Endothelial cell of hepatic sinusoid (primary cell): ENCODE data around the gene UBE2V1.
"Not testable (repeated sequence)": the region's sequence is repeated elsewhere in the genome, so short reads cannot be mapped to it uniquely, and the experiment has no call there.

Source experiments
- in situ Hi-C: cut with HindIII; loops from 2 replicates; pipeline ENCODE4 v1.10.0; 2017; ENCODE audit warnings: low sequenced_read_pairs

The UBE2V1 gene

DNA sequence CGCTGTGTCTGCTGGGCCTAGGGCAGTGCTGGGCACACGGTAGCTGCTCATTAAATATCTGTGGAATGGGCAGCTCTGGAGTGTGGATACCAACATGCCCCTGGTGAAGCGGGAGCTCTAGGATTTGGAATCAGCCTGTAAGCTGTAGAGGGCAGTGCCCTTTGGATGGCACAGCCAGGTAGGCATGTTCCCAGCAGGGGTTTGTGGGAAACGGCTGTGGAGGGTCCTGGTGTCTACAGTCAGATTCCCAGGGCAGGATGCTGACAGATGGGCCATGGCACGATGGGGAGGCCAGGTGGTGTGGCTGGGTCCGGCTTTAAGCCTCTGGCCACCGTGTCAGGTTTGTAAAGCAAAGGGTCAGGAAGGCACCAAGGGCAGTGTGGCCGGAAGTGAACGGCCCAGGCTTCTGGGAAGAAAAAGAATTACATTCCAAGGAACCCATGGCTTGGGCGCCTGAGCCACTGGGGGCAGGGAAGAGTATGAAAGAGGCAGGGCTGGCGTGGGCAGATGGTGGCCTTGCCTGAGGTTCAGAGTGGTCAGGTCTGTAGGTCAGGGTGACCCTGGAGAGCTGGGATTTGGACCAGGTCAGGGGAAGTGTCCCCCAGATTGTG lies 44.8 kb downstream of the UBE2V1 start:
- in situ Hi-C loops = no loop called here

DNA sequence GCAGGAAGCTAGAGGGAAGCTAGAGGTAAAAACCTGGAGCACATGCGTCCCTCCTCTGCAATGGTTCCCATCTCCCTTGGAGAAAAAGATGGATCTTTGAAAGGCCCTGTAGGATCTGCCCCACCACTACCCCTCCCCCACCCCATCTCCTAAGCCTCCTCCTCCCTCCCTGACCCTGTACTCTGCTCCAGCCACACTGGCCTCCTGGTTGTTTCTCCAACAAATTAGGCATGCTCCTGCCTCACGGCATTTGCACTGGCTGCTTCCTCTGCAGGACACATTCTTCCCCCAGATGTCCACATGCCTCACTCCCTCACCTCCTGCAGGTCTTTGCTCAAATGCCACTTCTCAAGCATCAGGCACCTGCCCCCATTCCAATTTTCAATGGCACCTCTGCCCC lies 45.5 kb downstream of the UBE2V1 start:
- in situ Hi-C loops = no loop called here

DNA sequence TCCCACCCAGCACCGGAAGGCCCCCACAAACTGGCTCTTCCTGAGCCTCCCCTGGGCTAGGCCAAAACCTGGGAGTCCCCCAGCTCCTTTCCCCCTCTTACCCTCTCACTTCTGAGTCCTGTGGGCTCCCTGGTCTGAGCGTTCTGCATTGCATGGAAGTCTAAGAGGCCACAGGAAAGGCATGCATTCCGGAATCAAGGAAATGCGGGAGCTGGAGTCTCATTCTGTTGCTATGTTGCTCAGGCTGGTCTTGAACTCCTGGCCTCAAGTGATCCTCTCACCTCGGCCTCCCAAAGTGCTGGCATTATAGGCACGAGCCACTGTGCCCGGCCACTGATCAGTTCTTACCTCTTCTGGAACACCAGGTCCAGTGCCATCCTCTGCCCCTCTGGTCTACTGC lies 45.9 kb downstream of the UBE2V1 start:
- in situ Hi-C loops = no loop called here

DNA sequence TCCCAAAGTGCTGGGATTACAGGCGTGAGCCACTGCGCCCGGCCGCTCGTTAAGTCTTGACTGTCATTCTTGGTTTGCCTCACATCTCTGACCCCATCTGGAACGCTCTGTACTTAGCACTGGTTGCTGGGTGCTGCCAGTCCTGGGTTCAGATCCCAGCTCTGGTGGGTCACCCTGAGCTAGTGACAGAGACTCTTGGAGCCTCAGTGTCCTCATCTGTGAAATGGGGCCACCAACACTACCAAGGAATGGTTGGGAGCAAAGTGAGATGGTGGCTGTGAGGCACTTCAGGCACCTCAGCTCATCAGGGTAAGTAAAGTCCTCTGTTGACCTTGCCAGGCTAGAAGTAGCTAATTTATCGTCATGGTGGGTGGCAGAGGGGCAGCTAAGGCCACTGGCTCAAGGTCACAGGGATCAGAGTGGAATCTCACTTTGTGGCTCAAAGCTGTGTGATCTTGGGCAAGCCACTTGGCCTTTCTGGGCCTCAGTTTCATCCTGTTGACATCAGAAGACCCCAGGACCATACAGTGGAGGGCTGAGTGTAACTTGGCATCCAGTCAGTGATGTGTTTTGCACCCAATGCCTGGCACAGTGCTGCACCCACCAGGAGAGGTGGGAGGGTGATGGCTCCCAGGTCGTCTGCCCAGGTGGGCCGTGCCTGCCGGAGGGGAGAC lies 46.7 kb downstream of the UBE2V1 start:
- in situ Hi-C loops = no loop called here

DNA sequence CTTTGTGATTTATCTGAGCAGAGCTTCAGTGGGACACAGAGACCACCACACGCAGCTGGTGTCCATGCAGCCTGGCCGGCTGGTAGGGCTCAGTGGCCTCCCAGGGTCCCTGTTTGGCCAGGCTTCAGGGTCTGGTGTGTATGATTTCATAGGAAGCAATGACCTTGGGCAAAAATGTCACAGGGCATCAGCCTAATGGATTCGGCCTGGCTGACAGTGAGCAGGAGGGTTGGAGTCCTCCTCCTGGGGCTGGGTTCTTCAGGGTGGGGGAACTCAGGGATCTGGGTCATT lies 47.7 kb downstream of the UBE2V1 start:
- in situ Hi-C loops = no loop called here

DNA sequence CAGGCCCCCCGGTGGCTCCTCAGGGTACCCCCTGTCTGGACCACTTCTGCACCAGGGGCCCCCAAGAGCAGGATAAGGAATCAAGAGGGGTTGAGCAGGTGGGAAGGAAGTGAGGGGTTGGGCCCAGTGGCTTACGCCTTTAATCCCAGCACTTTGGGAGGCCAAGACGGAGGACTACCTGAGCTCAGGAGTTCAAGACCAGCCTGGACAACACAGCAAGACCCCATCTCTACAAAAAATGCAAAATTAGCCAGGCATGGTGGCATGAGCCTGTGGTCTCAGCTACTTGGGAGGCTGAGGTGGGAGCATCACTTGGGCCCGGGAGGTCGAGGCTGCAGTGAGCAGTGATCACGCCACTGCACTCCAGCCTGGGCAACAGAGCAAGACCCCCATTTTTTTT lies 49.2 kb downstream of the UBE2V1 start:
- in situ Hi-C loops = not testable (repeated sequence)

DNA sequence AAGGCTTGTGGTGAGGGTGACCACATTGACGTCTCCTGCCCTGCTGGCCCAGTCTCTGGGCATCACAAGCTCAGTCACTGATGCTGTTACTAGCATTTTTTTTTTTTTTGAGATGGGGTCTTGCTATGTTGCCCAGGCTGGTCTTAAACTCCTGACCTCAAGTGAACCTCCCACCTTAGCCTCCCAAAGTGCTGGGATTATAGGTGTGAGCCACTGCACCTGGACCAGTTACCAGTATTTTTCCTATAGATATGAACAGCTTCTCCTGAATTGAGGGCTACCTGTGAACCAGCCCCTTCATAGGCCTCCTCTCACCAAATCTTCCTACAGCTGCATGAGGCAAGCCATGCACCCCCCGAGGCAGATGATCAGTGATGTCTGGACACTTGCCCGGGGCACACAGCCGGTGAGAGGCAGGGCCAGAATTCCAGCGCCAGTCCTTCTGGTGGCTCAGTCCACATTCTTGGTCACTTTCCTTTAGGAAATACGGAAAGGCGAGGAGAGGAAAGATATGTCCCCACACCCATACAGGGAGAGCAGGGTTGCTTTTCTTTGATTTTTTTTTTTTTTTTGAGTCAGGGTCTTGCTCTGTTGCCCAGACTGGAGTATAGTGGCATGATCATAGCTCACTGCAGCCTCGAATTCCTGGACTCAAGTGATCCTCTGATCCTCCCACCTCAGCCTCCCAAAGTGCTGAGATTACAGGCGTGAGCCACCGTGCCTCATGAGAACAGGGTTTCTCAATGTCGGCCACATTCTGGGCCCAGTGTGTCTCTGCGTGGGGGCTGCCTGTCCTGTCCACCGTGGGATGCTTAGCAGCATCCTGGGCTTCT lies 50.7 kb downstream of the UBE2V1 start:
- in situ Hi-C loops = no loop called here

DNA sequence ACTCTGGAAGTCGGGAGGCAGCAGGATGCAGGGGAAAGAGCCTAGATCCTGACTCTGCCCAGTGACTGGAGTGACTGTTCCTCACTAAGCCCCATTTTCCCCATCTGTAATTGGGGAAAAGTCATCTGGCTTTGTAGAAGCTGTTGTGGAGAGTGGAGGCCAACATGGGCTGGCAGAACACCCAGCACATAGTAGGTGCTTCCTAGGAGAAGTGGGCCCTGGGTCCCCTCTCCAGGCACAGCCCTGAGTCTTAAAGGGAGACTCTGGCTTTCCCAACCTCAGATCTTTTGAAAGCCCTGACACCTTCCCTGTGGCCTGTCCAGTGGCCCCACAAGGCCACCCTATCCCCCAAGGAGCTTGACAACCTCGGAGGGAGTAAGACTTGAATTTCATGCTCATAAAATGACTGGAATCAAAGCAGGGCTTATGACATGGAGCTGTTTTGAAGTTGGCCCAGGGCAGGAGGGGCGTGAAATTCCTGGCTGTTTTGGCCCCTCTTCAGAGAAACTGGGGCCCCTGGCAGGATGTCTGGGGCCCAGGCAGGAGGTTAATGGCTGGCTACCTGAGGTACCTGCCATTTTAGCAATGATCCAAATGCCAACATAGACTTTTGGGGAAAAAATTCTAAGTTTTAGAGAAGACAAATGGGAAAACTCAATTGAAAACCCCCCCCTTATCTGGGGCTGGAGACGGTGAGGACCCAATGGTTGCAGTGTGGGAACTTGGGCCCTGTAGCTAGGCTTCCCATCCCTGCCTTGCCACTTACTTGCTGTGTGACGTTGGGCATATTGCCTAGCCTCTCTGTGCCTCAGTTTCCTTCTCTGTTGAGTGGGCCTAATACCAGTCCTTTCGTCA lies 51.6 kb downstream of the UBE2V1 start:
- in situ Hi-C loops = no loop called here

DNA sequence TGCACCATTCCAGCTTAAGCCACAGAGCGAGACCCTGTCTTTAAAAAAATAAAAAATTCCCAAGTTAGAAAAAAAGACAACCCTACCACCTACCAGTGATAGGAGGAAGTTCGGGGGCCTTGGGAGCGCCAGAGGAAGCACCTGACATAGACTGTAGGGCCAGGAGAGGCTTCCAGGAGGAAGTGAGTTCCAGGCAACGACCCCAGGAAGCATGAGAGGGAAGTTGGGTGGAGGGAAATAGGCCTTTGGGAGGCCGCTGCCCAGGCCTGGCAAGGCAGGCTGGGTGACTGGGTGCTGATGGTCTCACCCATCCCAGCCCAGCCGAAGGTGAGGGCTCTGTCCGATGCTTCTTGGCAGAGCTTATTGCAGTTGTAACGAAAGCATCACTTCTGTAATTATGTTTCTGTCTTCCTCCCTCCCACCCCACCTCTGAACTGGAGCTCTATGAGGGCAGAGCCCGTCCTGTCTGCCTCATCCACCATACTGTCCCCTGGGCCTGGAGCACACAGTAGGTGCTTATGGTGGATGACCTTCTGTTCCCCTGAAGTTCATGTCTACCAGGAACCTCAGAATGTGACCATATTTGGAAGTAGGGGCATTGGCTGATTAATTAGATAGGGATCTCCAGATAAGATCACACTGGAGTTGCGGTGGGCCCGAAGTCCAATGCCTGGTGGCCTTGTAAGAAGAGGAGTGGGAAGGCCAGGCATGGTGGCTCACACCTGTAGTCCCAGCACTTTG lies 54.1 kb downstream of the UBE2V1 start:
- in situ Hi-C loops = no loop called here

DNA sequence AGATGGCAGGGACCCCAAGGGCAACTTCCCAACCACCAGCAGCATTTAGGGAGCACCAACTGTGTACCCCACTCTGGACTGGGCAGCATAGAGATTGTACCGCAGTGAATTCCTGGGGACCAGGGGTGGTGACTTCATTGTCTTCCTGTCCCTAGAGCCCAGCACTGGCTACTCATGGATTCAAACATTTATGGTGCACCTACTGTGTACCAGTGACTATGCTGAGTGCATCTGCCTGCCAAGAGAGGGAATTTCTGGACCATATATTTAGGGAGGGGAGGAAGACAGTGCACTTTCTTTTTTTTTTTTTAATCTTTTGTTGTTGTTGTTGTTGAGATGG lies 55.3 kb downstream of the UBE2V1 start:
- in situ Hi-C loops = no loop called here

DNA sequence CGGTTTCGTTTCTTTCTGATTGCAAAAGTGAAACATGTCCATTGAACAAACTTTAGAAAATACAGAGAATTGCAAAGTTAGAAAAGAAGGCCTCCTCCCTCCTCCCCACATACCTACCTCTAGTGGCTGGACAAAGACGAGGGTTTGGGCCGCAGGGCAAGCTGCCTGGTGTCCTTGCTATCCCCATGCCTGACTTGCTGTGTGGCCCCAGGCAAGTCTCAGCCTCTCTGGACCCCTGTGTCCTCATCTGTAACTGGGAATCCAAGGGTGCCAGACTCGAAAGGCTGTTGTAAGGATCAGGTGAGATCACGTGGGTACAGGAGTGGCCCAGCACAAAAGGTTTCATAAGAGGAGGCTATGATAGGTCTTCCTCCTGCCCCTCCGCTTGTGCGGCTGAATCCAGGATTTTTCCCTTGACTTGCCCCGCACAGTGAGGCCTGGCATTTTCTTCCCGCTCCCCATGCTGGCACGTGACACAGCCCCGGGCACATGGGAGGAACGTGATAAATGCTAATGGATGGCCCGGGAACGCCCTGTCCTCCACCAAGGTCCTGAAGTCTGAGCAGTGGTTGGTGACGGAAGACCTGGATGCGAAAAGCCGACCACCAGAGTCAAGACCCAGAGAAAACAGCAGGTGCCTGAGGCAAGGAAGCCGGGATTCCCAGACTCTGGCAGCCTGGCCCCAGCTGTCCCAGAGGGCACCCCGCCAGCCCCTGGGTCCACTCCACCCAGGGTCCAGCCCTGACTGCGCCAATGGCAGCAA lies 55.8 kb downstream of the UBE2V1 start:
- in situ Hi-C loops = no loop called here

DNA sequence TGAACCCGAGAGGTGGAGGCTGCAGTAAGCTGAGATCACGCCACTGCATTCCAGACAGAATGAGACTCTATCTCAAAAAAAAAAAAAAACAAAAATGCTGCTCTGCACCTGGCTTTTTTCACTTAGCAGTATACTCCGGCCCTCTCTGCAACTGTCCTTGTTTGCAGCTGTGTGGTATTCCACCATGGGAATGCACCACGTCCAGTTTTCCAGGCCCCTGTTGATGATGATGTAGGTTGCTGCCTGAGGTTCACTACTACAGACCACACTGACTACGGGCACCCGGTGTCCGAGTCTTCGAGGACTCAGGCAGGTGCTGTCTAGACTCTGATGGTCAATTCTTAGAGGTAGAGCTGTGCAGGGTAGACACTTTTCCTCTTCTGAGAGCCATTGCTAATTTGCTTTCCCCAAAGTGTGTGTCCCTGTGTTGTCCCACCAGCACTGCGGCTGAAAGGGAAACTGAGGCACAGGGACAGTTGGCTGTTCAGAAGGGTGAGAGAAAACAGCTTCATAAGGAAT lies 56.5 kb downstream of the UBE2V1 start:
- in situ Hi-C loops = no loop called here

DNA sequence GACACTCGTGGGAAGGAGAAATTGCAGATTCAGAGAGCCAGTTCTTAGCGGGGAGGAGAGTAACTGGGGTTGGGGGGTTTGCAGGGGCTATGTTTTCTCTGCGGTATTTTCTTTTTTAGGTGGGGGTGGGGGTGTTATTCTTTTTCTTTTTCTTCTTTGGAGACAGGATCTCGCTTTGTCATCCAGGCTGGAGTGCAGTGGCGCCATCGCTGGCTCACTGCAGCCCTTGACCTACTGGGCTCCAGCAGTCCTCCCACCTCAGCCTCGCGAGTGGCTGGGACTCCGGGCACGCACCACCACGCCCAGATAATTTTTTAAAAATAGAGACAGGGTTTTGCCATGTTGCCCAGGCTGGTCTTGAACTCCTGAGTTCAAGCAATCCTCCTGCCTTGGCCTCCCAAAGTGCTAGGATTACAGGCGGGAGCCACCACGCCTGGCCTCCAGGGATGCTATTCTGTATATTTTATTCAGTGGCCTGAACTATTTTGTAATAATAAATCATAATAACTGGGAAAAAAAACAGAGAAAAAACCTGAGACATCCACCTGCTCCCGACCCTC lies 57.3 kb downstream of the UBE2V1 start:
- in situ Hi-C loops = no loop called here

DNA sequence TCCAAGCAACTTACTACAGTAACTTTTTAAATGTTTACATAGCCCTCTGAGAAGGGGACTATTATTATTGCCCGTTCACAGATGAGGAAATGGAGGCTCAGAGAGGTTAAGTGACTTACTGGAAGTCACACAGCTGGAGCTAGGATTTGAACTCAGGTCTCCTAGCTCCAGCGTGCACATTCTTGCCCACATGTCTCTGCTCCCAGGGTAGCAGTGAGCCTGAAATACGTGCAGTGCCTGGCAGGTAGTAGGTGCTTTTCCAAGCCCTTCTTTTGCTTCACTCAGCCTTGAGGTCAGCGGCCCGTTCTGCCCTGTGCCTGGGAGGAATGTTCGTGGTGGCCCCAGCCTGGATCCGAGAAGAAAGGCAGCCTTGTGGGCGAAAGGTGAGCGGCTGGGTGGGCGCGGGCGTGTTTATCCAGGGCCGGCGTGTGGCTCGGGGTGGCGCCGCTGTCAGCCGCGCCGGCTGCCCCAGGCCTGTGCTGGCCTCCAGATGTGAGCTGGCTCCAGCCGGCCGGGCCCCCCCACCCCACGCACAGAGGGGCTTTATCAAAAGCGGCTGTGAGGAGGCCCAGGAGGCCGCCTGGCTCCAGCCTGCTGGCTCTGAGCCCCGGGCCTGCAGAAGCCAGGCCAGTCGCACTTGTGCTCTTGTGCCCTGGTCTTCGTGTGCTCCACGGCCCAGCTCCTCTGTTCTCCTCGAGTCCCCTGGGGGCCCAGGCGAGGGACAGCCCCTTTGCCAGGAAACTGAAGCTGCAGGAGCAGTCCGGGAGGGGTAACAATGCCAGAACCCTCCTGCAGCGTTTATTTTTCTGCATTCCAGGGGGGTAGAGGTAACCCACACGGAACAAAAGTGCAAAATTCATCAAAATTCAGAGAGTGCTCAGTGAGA lies 58.1 kb downstream of the UBE2V1 start:
- in situ Hi-C loops = no loop called here

DNA sequence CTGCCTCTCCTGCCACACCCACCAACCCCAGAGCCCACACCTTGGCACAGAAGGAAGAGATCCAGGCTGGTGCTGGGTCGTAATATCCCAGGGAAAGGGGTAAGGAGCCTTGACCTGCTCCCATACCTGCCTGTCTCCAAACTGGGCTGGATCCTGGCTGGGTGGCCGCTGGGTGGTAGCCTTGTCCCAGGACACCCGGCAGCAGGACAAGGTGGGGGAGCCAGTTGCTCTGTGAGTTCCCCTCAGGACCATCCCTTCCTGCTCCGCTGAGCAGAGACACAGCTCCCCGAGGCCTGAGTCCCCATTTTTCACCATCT lies 58.8 kb downstream of the UBE2V1 start:
- in situ Hi-C loops = no loop called here

DNA sequence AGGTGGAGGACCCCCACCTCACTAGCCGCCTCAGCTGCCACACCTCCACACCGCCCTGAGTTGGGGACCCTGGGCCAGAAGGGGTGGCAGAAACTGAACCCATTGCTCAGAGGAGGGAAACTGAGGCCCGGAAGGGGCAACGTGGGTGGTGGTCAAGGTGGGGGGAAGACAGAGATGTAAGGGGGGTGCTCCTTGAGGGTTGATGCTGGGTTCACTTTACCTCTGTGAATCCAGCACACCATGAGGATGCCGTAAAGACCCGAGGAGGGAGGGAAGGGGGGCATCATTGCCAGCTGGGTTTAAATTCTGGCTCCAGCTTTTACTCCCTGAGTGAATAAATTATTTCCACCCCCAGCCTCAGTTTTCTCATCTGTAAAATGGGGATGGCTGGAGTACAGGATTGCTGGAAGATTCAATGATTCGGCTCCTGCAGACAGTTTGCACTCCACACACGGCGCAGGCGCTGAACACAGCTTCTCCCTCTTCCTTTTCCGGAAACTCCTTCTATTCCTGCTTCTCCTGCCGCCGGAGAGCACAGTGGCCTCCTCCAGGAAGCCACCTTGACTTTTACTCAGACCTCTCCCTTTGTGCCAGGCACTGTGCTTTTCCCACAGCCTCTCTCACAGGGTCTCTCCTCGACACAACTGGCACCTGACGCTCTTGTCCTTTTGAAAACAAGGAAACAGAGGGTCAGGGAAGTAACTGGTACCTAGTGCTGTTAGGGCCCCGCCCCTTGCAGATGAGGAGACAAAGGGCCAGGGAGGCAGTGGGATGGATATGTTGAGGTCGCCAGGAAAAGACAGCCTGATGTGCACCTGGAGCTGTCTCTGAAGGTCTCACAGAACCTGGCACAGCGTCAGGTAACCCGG lies 59.4 kb downstream of the UBE2V1 start:
- in situ Hi-C loops = no loop called here

DNA sequence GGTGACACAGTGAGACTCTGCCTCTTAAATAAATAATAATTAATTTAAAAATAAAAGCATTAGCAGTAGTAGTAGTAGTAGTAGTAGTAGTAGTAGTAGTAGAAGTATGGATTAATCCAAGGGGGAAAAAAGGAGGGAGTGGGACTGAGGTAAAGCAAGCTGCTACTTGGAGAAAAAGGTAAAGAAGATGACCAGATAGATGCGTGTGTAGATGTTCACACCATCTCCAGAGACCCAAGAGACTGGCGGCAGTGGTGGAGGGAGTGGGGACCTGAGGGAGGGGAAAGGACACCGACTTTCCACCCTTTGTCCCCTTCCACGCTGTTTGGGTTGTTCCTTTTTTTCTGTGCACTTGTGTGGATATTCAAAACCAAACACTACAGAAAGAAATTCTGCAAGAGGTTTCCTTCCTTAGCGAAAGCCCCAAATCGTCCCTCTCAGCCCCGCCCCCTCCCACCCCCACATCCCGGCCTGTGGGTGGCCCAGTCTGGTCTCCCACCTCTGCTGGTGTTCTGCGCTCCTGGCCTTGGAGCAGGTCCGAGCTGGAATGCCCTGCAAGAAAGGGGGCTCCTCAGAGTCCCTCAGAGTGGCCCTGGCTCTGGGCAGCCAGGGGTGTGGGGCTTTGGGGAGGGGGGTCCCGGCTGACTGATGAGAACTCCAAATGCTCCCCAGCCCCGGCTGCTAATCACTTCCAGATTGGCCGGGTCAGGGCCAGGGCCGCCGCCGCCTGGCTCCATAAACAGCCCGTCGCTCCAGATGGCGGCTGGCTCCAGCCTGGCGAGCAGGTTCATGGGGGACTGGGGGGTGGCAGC lies 60.2 kb downstream of the UBE2V1 start:
- in situ Hi-C loops = no loop called here
